ENCODE data around the gene KRTAP20-2.

Gene KRTAP20-2

DNA sequence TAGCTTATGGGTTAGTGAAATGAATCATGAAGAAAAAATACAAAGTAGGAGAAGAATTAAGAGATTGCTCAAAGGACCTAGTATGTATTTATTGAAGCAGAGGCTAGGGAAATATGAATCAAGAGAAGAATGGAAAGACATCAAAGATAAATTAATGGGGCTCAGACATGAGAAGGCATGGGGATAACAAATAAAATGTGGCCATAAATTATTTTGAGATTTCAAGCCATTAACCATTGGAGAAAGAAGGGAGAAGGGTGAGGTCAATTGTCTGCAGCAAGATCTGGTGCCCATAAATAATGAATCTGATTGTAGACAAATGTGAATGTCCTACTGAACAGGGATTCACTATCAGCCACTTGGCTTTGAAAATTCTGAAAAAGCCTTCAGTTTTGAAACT, 17.9 kb downstream of the KRTAP20-2 start:
- DNase-seq: no peak
- in situ Hi-C loops (cut with HindIII; ENCODE audit: low pct_ligation_motif_present, low pct_unique_long_range_greater_than_20kb, low sequenced_read_pairs): no loop called here

- in situ Hi-C loops (cut with HindIII; ENCODE audit: low pct_ligation_motif_present, low pct_unique_long_range_greater_than_20kb, low sequenced_read_pairs): no loop called here
- no peak for DNase-seq
Measured at GRCh38 chr21:30668776-30669175, 33.8 kb downstream of the KRTAP20-2 start.

- in situ Hi-C loops (cut with HindIII; ENCODE audit: low pct_ligation_motif_present, low pct_unique_long_range_greater_than_20kb, low sequenced_read_pairs): no loop called here
- no peak for DNase-seq
Measured at GRCh38 chr21:30672985-30673650, 38.1 kb downstream of the KRTAP20-2 start.

DNA sequence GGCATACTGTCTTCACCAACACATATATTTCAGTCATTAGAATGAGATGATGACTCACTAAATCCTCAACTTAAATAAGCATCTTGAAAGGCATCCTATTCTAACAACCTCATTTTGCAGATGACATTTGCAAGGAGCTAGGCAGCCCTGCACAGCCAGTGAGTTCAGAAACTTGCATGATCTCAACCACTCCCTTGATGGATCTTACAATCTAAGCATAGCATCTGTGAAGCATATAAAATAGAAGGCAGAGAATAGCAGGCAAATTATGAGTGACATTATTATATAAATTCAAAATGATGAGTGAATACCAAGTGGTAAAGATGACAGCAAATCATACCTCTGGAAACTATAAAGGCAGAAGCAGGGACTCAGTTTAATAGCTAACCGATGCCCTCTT, 39.3 kb downstream of the KRTAP20-2 start:
- in situ Hi-C loops (cut with HindIII; ENCODE audit: low pct_ligation_motif_present, low pct_unique_long_range_greater_than_20kb, low sequenced_read_pairs): no loop called here
- no peak for DNase-seq

- in situ Hi-C loops (cut with HindIII; ENCODE audit: low pct_ligation_motif_present, low pct_unique_long_range_greater_than_20kb, low sequenced_read_pairs): no loop called here
- DNase-seq: no peak
Measured at GRCh38 chr21:30676737-30677136, 41.7 kb downstream of the KRTAP20-2 start.

DNA sequence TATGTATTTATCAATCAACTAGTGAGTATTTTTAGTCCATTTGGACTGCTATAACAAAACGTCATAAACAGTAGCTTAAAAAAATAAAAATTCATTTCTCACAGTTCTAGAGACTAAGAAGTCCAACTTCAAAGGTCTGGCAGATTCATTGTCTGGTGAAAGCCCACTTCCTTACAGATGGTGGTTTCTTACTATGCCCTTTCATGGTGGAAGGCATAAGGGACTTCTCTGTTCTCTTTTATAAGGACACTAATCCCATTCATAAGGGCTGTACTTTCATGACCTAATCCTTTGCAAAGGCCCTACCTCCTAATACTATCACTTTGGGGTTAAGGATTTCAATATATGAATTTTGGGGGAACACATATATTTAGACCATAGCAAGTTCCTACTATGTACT, 45.6 kb downstream of the KRTAP20-2 start:
- in situ Hi-C loops (cut with HindIII; ENCODE audit: low pct_ligation_motif_present, low pct_unique_long_range_greater_than_20kb, low sequenced_read_pairs): no loop called here
- no peak for DNase-seq

GRCh38 chr21:30684506-30684905, 49.5 kb downstream of the KRTAP20-2 start:
- DNase-seq: no peak
- in situ Hi-C loops (cut with HindIII; ENCODE audit: low pct_ligation_motif_present, low pct_unique_long_range_greater_than_20kb, low sequenced_read_pairs): no loop called here

Data from ACHN (cell line).